K562 (cell line): ENCODE data around the gene SLC43A2. TPM values are rescaled to one million over a fixed set of nuclear protein-coding genes. Genes with fewer than 3 reads are reported as not detected.
A peak's percentile ranks its signal among the peaks of the same experiment; 100 is the strongest.

ENCODE experiments used
- ARID3B ChIP-seq: fragments of 250-450 bp; sonication (Bioruptor Pico); IDR thresholded peaks from 2 replicates; pipeline ENCODE4 v1.4.0; 2020; ENCODE audit warnings: borderline replicate concordance
- ATF3 ChIP-seq, 2 experiments: fragments of 450-650 bp in 1 of 2; sonication (generic) in 1 of 2; formaldehyde crosslinking in 1 of 2; IDR thresholded peaks in 1 of 2; conservative IDR thresholded peaks in 1 of 2; 2 replicates each; pipeline versions ENCODE4 v1.6.1 to v1.8.1; 2016 to 2023; ENCODE audit warnings: mild to moderate bottlenecking in 2 of 2, moderate library complexity in 2 of 2, inconsistent platforms in 1 of 2, missing genetic modification reagents in 1 of 2
- BCOR ChIP-seq: fragments of 450-650 bp; IDR thresholded peaks from 2 replicates; pipeline ENCODE4 v1.6.1; 2016
- CXXC5 ChIP-seq: fragments of 250-450 bp; sonication (Bioruptor Pico); IDR thresholded peaks from 2 replicates; pipeline ENCODE4 v1.8.0; 2022; ENCODE audit warnings: inconsistent platforms, mild to moderate bottlenecking, moderate library complexity
- DMBX1 ChIP-seq: fragments of 250-450 bp; sonication (Bioruptor Pico); IDR thresholded peaks from 2 replicates; pipeline ENCODE4 v1.8.0; 2022; ENCODE audit warnings: inconsistent platforms, mild to moderate bottlenecking, moderate library complexity, borderline replicate concordance
- FOXO4 ChIP-seq: fragments of 450-650 bp; formaldehyde crosslinking; IDR thresholded peaks from 2 replicates; pipeline ENCODE4 v1.4.0; 2020; ENCODE audit warnings: mild to moderate bottlenecking, moderate library complexity
- HMG20B ChIP-seq: fragments of 250-450 bp; sonication (Bioruptor Pico); IDR thresholded peaks from 2 replicates; pipeline ENCODE4 v1.5.0; 2021; ENCODE audit warnings: mild to moderate bottlenecking
- IRF1 ChIP-seq: sonication (generic); formaldehyde crosslinking; IDR thresholded peaks from 2 replicates; pipeline ENCODE4 v1.8.0; 2022; ENCODE audit warnings: missing genetic modification reagents, mild to moderate bottlenecking, borderline replicate concordance
- MBD2 ChIP-seq: sonication (generic); IDR thresholded peaks from 2 replicates; pipeline ENCODE4 v1.6.1; 2016; ENCODE audit warnings: low read depth, borderline replicate concordance
- MXD1 ChIP-seq: fragments of 250-450 bp; sonication (Bioruptor Pico); IDR thresholded peaks from 2 replicates; pipeline ENCODE4 v1.8.0; 2021; ENCODE audit warnings: borderline replicate concordance, mild to moderate bottlenecking, moderate library complexity; ENCODE audit not compliant: poor library complexity, severe bottlenecking
- POLR2B ChIP-seq: fragments of 450-650 bp; IDR thresholded peaks from 2 replicates; pipeline ENCODE4 v1.6.1; 2018; ENCODE audit warnings: low read depth; ENCODE audit not compliant: partially characterized antibody
- POLR2G ChIP-seq: fragments of 200-400 bp; formaldehyde crosslinking; IDR thresholded peaks from 2 replicates; pipeline ENCODE4 v1.6.1; 2017; ENCODE audit warnings: low read depth, mild to moderate bottlenecking, antibody characterized with exemption, low read length, moderate library complexity
- TFAM ChIP-seq: fragments of 250-450 bp; sonication (Bioruptor Pico); conservative IDR thresholded peaks from 2 replicates; pipeline ENCODE4 v1.5.0; 2021; ENCODE audit warnings: mild to moderate bottlenecking, moderate library complexity
- THRB ChIP-seq: fragments of 450-650 bp; formaldehyde crosslinking; conservative IDR thresholded peaks from 2 replicates; pipeline ENCODE4 v1.4.0; 2022; ENCODE audit warnings: mild to moderate bottlenecking, missing genetic modification characterization
- VEZF1 ChIP-seq: fragments of 200-800 bp; sonication (Bioruptor generic); IDR thresholded peaks from 2 replicates; pipeline ENCODE4 v1.6.1; 2017; ENCODE audit warnings: missing genetic modification characterization, missing compliant biosample characterization
- ZNF444 ChIP-seq: fragments of 250-450 bp; sonication (Bioruptor Pico); IDR thresholded peaks from 2 replicates; pipeline ENCODE4 v1.4.0; 2020; ENCODE audit warnings: mild to moderate bottlenecking, moderate library complexity
- ZNF586 ChIP-seq: fragments of 450-650 bp; formaldehyde crosslinking; conservative IDR thresholded peaks from 2 replicates; pipeline ENCODE4 v1.4.0; 2020; ENCODE audit warnings: mild to moderate bottlenecking, moderate library complexity
- polyA plus RNA-seq, 8 experiments: library from polyadenylated mRNA; depleted of rRNA in 4 of 8; stranded (reverse) in 5 of 8; unstranded in 3 of 8; fragments of >200 nt; fragmentation: Nextera tagmentation in 2 of 8; fragmentation: Illumina TruSeq in 1 of 8; extraction: Ambion mirVana in 2 of 8; extraction: Trizol in 1 of 8; gene quantifications; 2 replicates each; pipeline versions ENCODE4 v1.2.1 to v1.2.3, GENCODE V29; 2011 to 2014; ENCODE audit warnings: inconsistent platforms in 1 of 8, missing spikeins in 1 of 8
- total RNA-seq, 7 experiments: library from RNA; depleted of rRNA in 6 of 7; stranded (reverse); fragments of >200 nt in 6 of 7; fragmentation: Illumina TruSeq in 2 of 7; extraction: Trizol in 2 of 7; gene quantifications; 2 replicates each; pipeline versions ENCODE4 v1.2.1 to v1.2.3, GENCODE V29; 2011 to 2021; ENCODE audit warnings: low replicate concordance in 1 of 7

SLC43A2 gene
- total and polyA plus RNA-seq, 9 of the 15 experiments (the other 6 are each of a cell fraction or from before 2014, with no cell fraction given), result 0.03 to 10.2 (median 3.6) TPM

- TF ChIP-seq THRB (CRISPR knock-in tag) (no peak), CXXC5 (CRISPR knock-in tag) (no peak; the same call in none of the 2 replicates), POLR2B (peak; percentile 29), VEZF1 (CRISPR knock-in tag) (peak; percentile 74), DMBX1 (CRISPR knock-in tag) (no peak), IRF1 (CRISPR knock-in tag) (no peak), ZNF444 (no peak), MXD1 (CRISPR knock-in tag) (no peak), ZNF586 (CRISPR knock-in tag) (no peak), ARID3B (CRISPR knock-in tag) (no peak; the same call in 1 of the 2 replicates), MBD2 (no peak), FOXO4 (CRISPR knock-in tag) (no peak), HMG20B (no peak), POLR2G (peak; percentile 88), TFAM (no peak), ATF3 (IDR thresholded peaks at IDR 0.05) (peak; percentile 73), ATF3 (CRISPR knock-in tag; conservative IDR thresholded peaks at IDR 0.05) (peak; percentile 65), BCOR (no peak)
These were observed 20.6 kb upstream of the SLC43A2 start (continued) for GRCh38 chr17:1648963-1649843.
